ENCODE data around the gene LUZP4.
A peak's percentile ranks its signal among the peaks of the same experiment; 100 is the strongest.
"Not testable (repeated sequence)": the region's sequence is repeated elsewhere in the genome, so short reads cannot be mapped to it uniquely, and the experiment has no call there.

The LUZP4 gene, protein sequence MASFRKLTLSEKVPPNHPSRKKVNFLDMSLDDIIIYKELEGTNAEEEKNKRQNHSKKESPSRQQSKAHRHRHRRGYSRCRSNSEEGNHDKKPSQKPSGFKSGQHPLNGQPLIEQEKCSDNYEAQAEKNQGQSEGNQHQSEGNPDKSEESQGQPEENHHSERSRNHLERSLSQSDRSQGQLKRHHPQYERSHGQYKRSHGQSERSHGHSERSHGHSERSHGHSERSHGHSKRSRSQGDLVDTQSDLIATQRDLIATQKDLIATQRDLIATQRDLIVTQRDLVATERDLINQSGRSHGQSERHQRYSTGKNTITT

GRCh38 chrX:115289465-115289864 is at the start of gene LUZP4:
TSS of gene LUZP4 (plus strand) at chrX:115289715. CDS start at chrX:115289760, 45 bp downstream.
- ATAC-seq (no peak), DNase-seq (no peak)

DNA sequence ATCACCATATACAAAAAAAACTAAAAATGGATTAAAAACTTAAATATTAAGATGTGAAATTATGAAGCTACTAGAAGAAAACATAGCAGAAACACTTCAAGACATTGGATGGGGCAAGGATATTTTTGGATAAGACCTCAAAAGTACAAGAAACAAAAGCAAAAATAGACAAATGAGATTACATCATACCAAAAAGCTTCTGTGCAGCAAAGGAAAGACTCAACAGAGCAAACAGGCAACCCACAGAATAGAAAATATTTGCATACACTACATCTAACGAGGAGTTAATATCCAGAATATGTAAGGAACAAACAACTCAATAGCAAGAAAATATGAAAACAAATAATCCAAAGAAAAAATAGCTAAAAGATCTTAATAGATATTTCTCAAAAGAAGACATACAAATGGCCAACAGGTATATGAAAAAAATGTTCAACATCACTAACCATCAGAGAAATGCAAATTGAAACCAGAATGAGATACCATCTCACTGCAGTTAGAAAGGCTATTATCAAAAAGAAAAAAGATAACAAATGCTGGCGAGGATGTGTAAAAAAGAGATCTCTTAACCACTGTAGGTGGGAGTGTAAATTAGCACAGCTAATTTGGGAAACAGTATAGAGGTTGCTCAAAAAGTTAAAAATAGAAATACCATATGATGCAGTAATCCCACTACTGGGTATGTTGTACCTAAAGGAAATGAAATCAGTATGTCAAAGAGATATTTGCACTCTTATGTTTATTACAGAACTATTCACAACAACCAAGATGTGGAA is 37.9 kb upstream of the LUZP4 start:
- no peak for ATAC-seq
- no peak for DNase-seq

DNA sequence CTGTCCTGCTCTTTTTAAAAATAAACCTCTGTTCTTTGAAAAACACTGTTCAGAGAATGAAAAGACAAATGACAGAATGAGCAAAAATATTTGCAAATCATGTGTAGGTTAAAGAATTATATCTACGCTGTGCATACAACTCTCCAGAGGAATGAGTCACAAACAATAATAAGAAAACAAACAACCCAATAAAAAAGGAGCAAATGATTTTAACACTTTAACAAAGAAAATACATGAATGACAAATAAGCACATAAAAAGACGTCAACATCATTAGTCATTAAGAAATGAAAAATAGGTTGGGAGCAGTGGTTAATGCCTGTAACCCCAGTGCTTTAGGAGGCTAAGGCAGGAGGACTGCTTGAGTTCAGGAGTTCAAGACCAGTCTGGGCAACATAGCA is 34.5 kb upstream of the LUZP4 start:
- DNase-seq (no peak), ATAC-seq (no peak)

DNA sequence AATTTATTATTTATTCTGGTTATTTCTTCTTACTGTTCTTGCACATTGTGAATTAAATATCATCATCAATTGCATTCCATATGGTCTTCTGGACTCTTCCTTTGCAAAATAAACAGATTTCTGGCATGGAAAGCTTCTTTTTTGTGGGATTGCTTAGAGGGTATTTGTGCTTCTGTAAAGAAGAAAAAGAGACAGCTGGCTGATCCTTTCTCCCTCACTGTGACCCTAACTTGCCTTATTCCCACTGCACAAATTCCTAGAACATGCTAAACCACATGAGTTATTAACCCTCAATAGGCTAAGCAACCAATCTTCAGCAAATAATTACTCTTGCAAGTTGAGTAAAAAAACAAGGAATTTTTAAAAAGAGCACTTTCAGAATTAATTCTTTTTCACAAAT is 31.8 kb upstream of the LUZP4 start:
- ATAC-seq (no peak), DNase-seq (no peak)

GRCh38 chrX:115259238-115259875 is 30.2 kb upstream of the LUZP4 start:
- ATAC-seq (no peak), DNase-seq (no peak)

- DNase-seq (no peak), ATAC-seq (no peak)
Measured at GRCh38 chrX:115260330-115260729, 29.2 kb upstream of the LUZP4 start.

DNA sequence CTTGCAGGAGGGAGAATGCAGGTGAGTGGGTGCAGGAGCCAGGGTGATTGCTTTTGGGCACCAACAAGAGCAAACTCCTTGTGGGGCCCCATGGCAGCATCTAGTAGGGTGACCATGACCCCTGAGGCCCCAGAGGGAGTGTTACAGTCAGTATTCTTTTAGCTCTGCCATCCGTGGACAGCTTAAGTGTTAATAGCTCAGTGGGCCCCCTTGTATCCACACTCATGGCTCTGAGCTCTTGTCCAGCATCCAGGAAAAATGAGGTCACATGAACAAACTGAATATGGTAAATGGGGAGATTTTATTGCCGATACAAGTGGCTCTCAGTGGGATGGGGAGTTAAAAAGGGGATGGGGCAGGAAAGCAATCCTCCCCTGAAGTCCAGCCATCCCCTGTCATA is 28.4 kb upstream of the LUZP4 start:
- DNase-seq (no peak), ATAC-seq (no peak)

DNA sequence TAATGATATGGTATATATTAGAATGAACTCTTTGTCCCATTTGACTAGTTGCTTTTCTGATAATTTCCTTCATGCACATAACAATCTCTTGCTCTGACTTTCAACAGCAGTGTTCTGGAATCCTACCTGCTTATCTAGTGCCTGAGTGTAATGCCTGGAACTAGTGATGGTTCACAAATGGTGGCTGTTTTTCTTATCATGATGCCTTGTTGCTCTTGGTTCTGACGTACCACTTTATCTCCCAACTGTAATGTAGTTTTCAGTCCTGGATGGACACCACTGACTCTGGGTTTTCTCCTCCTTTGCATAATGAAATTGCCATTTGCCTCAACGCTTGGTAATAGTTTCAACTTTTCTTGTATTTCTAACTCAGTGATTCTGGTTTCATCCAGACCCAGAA is 25.5 kb upstream of the LUZP4 start:
- DNase-seq = no peak
- ATAC-seq = no peak

DNA sequence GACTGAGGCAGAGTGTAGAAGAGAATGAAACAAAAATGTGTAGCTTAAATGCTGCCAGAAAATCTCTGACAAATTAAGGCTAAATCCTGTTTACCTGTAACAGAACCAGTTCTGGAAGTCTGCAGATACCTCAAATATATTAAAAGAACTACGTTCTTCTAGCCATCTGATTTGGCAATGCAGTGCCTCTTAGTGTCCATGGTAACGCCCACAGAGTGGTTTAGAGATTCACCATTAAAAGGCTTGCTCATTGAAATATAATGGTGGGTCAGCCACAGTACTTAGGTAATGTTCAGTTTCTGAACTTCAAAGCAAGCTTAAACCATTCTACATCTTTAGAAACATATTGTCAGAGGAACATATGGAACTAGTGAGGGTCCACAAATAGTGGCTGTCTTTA is 23.2 kb upstream of the LUZP4 start:
- ATAC-seq (no peak), DNase-seq (no peak)

- no peak for DNase-seq
- ATAC-seq = no peak
Measured at GRCh38 chrX:115268421-115268820, 21.1 kb upstream of the LUZP4 start.

GRCh38 chrX:115269051-115269683 is 20.3 kb upstream of the LUZP4 start:
- ATAC-seq (no peak), DNase-seq (no peak)

- DNase-seq (no peak), ATAC-seq (no peak)
Measured at GRCh38 chrX:115284877-115285276, 4.6 kb upstream of the LUZP4 start.

DNA sequence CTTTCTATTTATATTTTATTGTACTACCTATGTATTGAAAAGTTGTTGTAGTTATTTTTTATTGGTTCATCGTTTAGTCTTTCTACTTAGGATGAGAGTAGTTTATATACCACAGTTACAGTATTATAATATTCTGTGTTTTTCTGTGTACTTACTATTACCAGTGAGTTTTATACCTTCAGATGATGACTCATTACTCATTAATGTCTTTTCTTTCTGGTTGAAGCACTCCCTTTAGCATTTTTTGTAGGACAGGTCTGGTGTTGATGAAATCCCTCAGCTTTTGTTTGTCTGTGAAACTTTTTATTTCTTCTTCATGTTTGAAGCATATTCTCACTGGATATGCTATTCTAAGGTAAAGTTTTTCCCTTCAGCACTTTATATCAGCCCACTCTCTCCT is 7.7 kb downstream of the LUZP4 start:
- DNase-seq (no peak), ATAC-seq (no peak)

DNA sequence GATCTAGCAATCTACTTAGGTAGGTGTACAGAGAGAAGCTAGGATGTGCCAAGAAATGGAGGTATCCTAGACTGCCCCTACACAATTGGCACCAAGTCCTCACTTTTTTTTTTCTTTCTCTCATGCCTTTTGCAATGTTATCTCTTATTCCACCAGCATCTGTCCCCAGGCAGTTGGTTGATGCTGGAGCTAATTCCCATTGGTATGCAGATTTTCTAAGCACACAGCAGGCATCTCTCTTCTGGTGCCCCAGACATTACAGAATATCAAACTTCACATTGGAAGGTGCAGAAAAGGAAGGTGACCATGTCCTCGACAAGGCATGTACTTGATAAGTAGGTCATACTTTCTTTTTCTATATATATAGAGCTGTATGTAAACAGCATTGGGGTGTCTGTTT is 21.6 kb downstream of the LUZP4 start:
- DNase-seq (no peak), ATAC-seq (no peak)

GRCh38 chrX:115311601-115312001 is 22.1 kb downstream of the LUZP4 start:
- DNase-seq = no peak
- ATAC-seq = no peak

GRCh38 chrX:115318139-115318538 is 28.6 kb downstream of the LUZP4 start:
- DNase-seq (no peak), ATAC-seq (no peak)

- ATAC-seq (no peak), DNase-seq (no peak)
Measured at GRCh38 chrX:115322375-115322774, 32.9 kb downstream of the LUZP4 start.

GRCh38 chrX:115324194-115324593 is 34.7 kb downstream of the LUZP4 start:
- no peak for ATAC-seq
- no peak for DNase-seq

- ATAC-seq, DNase-seq: not testable (repeated sequence)
Measured at GRCh38 chrX:115329282-115329681, 39.8 kb downstream of the LUZP4 start.

DNA sequence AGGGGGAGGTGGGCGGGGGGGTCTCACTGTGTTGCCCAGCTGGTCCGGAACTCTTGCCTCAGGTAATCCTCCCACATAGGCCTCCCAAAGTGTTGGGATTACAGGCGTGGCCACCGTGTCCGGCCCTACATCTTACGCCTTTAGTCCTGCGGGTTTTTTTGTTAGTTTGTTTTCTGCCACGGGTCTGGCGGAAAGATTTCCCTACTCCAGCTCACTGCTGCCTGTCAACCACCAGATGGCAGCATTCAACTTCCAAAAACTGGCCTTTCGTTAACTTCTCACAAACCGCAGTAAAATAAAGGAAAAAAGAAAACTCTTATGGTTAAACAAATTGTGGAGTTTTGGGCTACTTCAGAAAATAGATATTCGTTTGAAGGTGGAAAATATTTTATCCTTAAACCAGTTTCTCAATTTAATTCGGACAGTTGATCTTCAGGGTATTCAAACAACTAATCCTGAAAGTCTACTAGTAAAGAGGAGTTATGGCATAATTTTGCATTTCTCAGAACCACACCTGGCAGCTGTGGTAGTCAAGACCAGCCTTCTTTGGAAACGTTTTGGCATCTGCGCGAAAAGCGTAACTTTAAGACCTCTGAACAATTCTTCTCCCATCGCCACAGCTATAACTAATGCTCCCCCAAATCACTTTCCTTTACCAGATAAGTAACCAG is 41.1 kb downstream of the LUZP4 start:
- ATAC-seq (no peak), DNase-seq (peak; percentile 3)

- no peak for ATAC-seq
- DNase-seq = no peak
Measured at GRCh38 chrX:115332832-115333231, 43.3 kb downstream of the LUZP4 start.

GRCh38 chrX:115333446-115333845 is 43.9 kb downstream of the LUZP4 start:
- DNase-seq = no peak
- no peak for ATAC-seq
